PC-3 (cell line): Measurements from ENCODE around the gene IKBKE.

Experiments
- CTCF ChIP-seq: fragments of 300-600 bp; sonication (generic); conservative IDR thresholded peaks from 2 replicates; pipeline ENCODE4 v1.5.1; 2017; ENCODE audit warnings: antibody characterized with exemption, low read depth, mild to moderate bottlenecking, low read length
- EZH2 ChIP-seq: fragments of 300-600 bp; sonication (generic); IDR thresholded peaks from one replicate; pipeline ENCODE4 v1.6.1; 2017; ENCODE audit warnings: antibody characterized with exemption, mild to moderate bottlenecking, low read length; ENCODE audit not compliant: unreplicated experiment
- EZH2phosphoT487 ChIP-seq: fragments of 300-600 bp; sonication (generic); IDR thresholded peaks from 2 replicates; pipeline ENCODE4 v1.6.1; 2018; ENCODE audit warnings: mild to moderate bottlenecking, antibody characterized with exemption, low read length, borderline replicate concordance

GRCh38 chr1:206509612-206510257, 39.5 kb downstream of the IKBKE start:
- TF ChIP-seq CTCF (no peak), EZH2 (no peak), EZH2phosphoT487 (no peak)
